SK-N-SH treated with all-trans-retinoic acid at 6 μM for 48 hours (cell line): ENCODE measurements around the gene MRI1.

Experiments
- ATAC-seq: fragments of 200-7000 bp; cut with Tn5 transposase; 3 replicates; pipeline ENCODE4 v1.9.1; 2020; ENCODE audit warnings: mild to moderate bottlenecking, moderate library complexity
- ARNTL ChIP-seq: fragments of 450-650 bp; formaldehyde crosslinking; IDR thresholded peaks from 2 replicates; pipeline ENCODE4 v1.5.0; 2020; ENCODE audit warnings: low read depth, mild to moderate bottlenecking, moderate library complexity, borderline replicate concordance
- BACH2 ChIP-seq: fragments of 250-450 bp; sonication (Bioruptor Pico); IDR thresholded peaks from 2 replicates; pipeline ENCODE4 v1.9.0; 2021; ENCODE audit warnings: mild to moderate bottlenecking, borderline replicate concordance
- CREB5 ChIP-seq: fragments of 250-450 bp; sonication (Bioruptor Pico); IDR thresholded peaks from 2 replicates; pipeline ENCODE4 v1.5.1; 2020; ENCODE audit warnings: low read depth, mild to moderate bottlenecking, moderate library complexity
- CSDC2 ChIP-seq: fragments of 250-450 bp; sonication (Bioruptor Pico); IDR thresholded peaks from 2 replicates; pipeline ENCODE4 v1.5.0; 2020; ENCODE audit warnings: mild to moderate bottlenecking, moderate library complexity
- CSRNP3 ChIP-seq: fragments of 250-450 bp; sonication (Bioruptor Pico); IDR thresholded peaks from 2 replicates; pipeline ENCODE4 v1.5.1; 2021; ENCODE audit warnings: mild to moderate bottlenecking, moderate library complexity
- ESRRG ChIP-seq: fragments of 250-450 bp; sonication (Bioruptor Pico); IDR thresholded peaks from 2 replicates; pipeline ENCODE4 v1.6.1; 2021; ENCODE audit warnings: mild to moderate bottlenecking
- GLIS3 ChIP-seq: fragments of 250-450 bp; sonication (Bioruptor Pico); IDR thresholded peaks from 2 replicates; pipeline ENCODE4 v1.5.0; 2020; ENCODE audit warnings: mild to moderate bottlenecking, moderate library complexity
- ISL1 ChIP-seq: fragments of 250-450 bp; sonication (Bioruptor Pico); IDR thresholded peaks from 2 replicates; pipeline ENCODE4 v2.1.2; 2022; ENCODE audit warnings: mild to moderate bottlenecking, moderate library complexity
- OSR1 ChIP-seq: fragments of 250-450 bp; sonication (Bioruptor Pico); IDR thresholded peaks from 2 replicates; pipeline ENCODE4 v1.8.0; 2022; ENCODE audit warnings: moderate library complexity, mild to moderate bottlenecking, inconsistent platforms
- PATZ1 ChIP-seq: fragments of 250-450 bp; sonication (Bioruptor Pico); IDR thresholded peaks from 2 replicates; pipeline ENCODE4 v1.8.0; 2020; ENCODE audit warnings: mild to moderate bottlenecking, moderate library complexity, borderline replicate concordance
- POU6F1 ChIP-seq: fragments of 250-450 bp; sonication (Bioruptor Pico); IDR thresholded peaks from 2 replicates; pipeline ENCODE4 v1.8.0; 2021; ENCODE audit warnings: low read depth, mild to moderate bottlenecking, moderate library complexity, borderline replicate concordance
- PPARA ChIP-seq: fragments of 250-450 bp; sonication (Bioruptor Pico); IDR thresholded peaks from 2 replicates; pipeline ENCODE4 v1.5.0; 2020; ENCODE audit warnings: mild to moderate bottlenecking, borderline replicate concordance
- RARB ChIP-seq: fragments of 250-450 bp; sonication (Bioruptor Pico); IDR thresholded peaks from 2 replicates; pipeline ENCODE4 v1.8.0; 2021; ENCODE audit warnings: mild to moderate bottlenecking, moderate library complexity
- SNAI2 ChIP-seq: fragments of 250-450 bp; sonication (Bioruptor Pico); IDR thresholded peaks from 2 replicates; pipeline ENCODE4 v1.5.0; 2020; ENCODE audit warnings: mild to moderate bottlenecking, moderate library complexity
- TCF4 ChIP-seq: fragments of 250-450 bp; sonication (Bioruptor Pico); IDR thresholded peaks from 2 replicates; pipeline ENCODE4 v1.8.0; 2021; ENCODE audit warnings: mild to moderate bottlenecking, moderate library complexity, borderline replicate concordance
- TSHZ2 ChIP-seq: fragments of 250-450 bp; sonication (Bioruptor Pico); IDR thresholded peaks from 2 replicates; pipeline ENCODE4 v1.5.0; 2020; ENCODE audit warnings: mild to moderate bottlenecking, moderate library complexity
- ZC3H10 ChIP-seq: fragments of 250-450 bp; sonication (Bioruptor Pico); IDR thresholded peaks from 2 replicates; pipeline ENCODE4 v1.5.1; 2021; ENCODE audit warnings: mild to moderate bottlenecking, moderate library complexity
- ZFP3 ChIP-seq: fragments of 250-450 bp; sonication (Bioruptor Pico); IDR thresholded peaks from 2 replicates; pipeline ENCODE4 v1.5.0; 2020; ENCODE audit warnings: mild to moderate bottlenecking, moderate library complexity
- ZFP30 ChIP-seq: fragments of 450-650 bp; formaldehyde crosslinking; IDR thresholded peaks from 2 replicates; pipeline ENCODE4 v1.5.0; 2022; ENCODE audit warnings: mild to moderate bottlenecking, moderate library complexity
- ZNF565 ChIP-seq: fragments of 450-650 bp; formaldehyde crosslinking; conservative IDR thresholded peaks from 2 replicates; pipeline ENCODE4 v1.5.0; 2020; ENCODE audit warnings: low read depth, mild to moderate bottlenecking, moderate library complexity
- ZNF70 ChIP-seq: fragments of 450-650 bp; formaldehyde crosslinking; IDR thresholded peaks from 2 replicates; pipeline ENCODE4 v1.5.0; 2020; ENCODE audit warnings: mild to moderate bottlenecking, moderate library complexity
- ZNF8 ChIP-seq: fragments of 450-650 bp; formaldehyde crosslinking; IDR thresholded peaks from 2 replicates; pipeline ENCODE4 v1.5.0; 2020; ENCODE audit warnings: mild to moderate bottlenecking, moderate library complexity

MRI1 gene

GRCh38 chr19:13734751-13735150 is 29.6 kb upstream of the MRI1 start:
- ATAC-seq = no peak
- no peak for TF ChIP-seq TCF4
- no peak for TF ChIP-seq ZFP30 (CRISPR knock-in tag)
- no peak for TF ChIP-seq CSRNP3 (CRISPR knock-in tag)
- no peak for TF ChIP-seq OSR1 (CRISPR knock-in tag)
- no peak for TF ChIP-seq ZFP3 (CRISPR knock-in tag)
- TF ChIP-seq ARNTL = no peak
- TF ChIP-seq RARB (CRISPR knock-in tag) = no peak
- no peak for TF ChIP-seq ZC3H10
- no peak for TF ChIP-seq TSHZ2
- no peak for TF ChIP-seq CREB5 (CRISPR knock-in tag)
- no peak for TF ChIP-seq ZNF70
- TF ChIP-seq SNAI2 (CRISPR knock-in tag) = no peak
- TF ChIP-seq PPARA (CRISPR knock-in tag) = no peak
- TF ChIP-seq GLIS3 (CRISPR knock-in tag) = no peak
- TF ChIP-seq POU6F1 (CRISPR knock-in tag) = no peak
- no peak for TF ChIP-seq BACH2 (CRISPR knock-in tag)
- no peak for TF ChIP-seq ESRRG (CRISPR knock-in tag)

GRCh38 chr19:13738073-13738472 is 26.2 kb upstream of the MRI1 start:
- TF ChIP-seq RARB (CRISPR knock-in tag) (no peak), CREB5 (CRISPR knock-in tag) (no peak), ZC3H10 (no peak), PPARA (CRISPR knock-in tag) (no peak), ARNTL (no peak), TSHZ2 (no peak), SNAI2 (CRISPR knock-in tag) (no peak), TCF4 (no peak), PATZ1 (CRISPR knock-in tag) (no peak), GLIS3 (CRISPR knock-in tag) (no peak), ZNF70 (no peak), ZNF565 (CRISPR knock-in tag) (no peak), ZFP30 (CRISPR knock-in tag) (no peak), CSRNP3 (CRISPR knock-in tag) (no peak), ZNF8 (CRISPR knock-in tag) (no peak), ZFP3 (CRISPR knock-in tag) (no peak), OSR1 (CRISPR knock-in tag) (no peak), ESRRG (CRISPR knock-in tag) (no peak), ISL1 (CRISPR knock-in tag) (no peak), CSDC2 (no peak)

More at GRCh38 chr19:13738073-13738472, 26.2 kb upstream of the MRI1 start:
- ATAC-seq = no peak
